ENCODE results near the gene STIM2. TPM values are rescaled to one million over a fixed set of nuclear protein-coding genes. Genes with fewer than 3 reads are reported as not detected.

The STIM2 gene
- polyA plus RNA-seq, 4 donors, result 7.6 to 28.0 (median 15.7) TPM

DNA sequence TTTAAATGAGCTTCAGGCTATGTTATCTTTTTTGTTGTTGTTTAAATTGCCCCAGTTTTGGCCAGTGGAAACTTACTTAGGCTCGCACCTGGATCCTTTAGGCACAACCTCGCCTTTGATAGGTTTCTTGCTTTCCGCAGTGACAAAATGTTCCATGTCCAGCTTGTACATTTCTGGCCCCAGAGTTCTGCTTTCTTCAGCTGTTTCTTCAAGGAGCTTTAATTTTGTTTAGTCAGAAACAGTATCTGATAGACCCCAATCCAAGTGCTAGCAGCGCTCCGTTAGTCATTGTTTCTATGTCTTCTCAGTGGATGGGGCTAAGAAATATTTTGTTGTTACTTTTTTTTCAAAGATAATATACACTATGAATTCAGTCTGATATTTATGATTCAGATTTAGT is 82.8 kb downstream of the STIM2 start:
- Histone ChIP-seq H3K36me3 (ENCODE audit: control insufficient read depth in 3 of 3, insufficient read depth in 2 of 3, low read depth in 1 of 3, low read length in 3 of 3) (no peaks in the 10 kb centered on the region), H3K4me3 (ENCODE audit: low read depth in 1 of 3, low read length in 3 of 3) (no peak overlapping the region), H3K9me3 (ENCODE audit: control insufficient read depth in 2 of 2, insufficient read depth in 1 of 2, low read depth in 1 of 2, low read length in 1 of 2) (no peaks in the 10 kb centered on the region), H3K27ac (ENCODE audit: low read depth in 1 of 3, low read length in 2 of 3) (peak overlapping the region in 1 of 3 donors; percentile 27), H3K27me3 (ENCODE audit: control insufficient read depth in 3 of 3, insufficient read depth in 3 of 3, low read length in 3 of 3) (no peaks in the 10 kb centered on the region), H3K4me1 (ENCODE audit: control insufficient read depth in 3 of 3, insufficient read depth in 2 of 3, low read depth in 1 of 3, low read length in 2 of 3) (peaks cover 0 to 5% (median 0%) of the 10 kb centered on the region in 3 donors)
- FAIRE-seq (no peak), DNase-seq (no peak)
- WGBS, 3 donors, result 75 to 78% (median 77%) methylated on average over 5 of the region's 5 CpGs

- WGBS, 3 donors, result 91 to 97% (median 95%) methylated on average over 2 of the region's 2 CpGs
- Histone ChIP-seq H3K9me3 (ENCODE audit: control insufficient read depth in 2 of 2, insufficient read depth in 1 of 2, low read depth in 1 of 2, low read length in 1 of 2) (peaks cover 0 to 5% of the 10 kb centered on the region in 2 donors), H3K4me3 (ENCODE audit: low read depth in 1 of 3, low read length in 3 of 3) (no peak overlapping the region), H3K36me3 (ENCODE audit: control insufficient read depth in 3 of 3, insufficient read depth in 2 of 3, low read depth in 1 of 3, low read length in 3 of 3) (no peaks in the 10 kb centered on the region), H3K27me3 (ENCODE audit: control insufficient read depth in 3 of 3, insufficient read depth in 3 of 3, low read length in 3 of 3) (no peaks in the 10 kb centered on the region), H3K27ac (ENCODE audit: low read depth in 1 of 3, low read length in 2 of 3) (no peak overlapping the region), H3K4me1 (ENCODE audit: control insufficient read depth in 3 of 3, insufficient read depth in 2 of 3, low read depth in 1 of 3, low read length in 2 of 3) (no peaks in the 10 kb centered on the region)
- DNase-seq (no peak), FAIRE-seq (no peak)
Measured at GRCh38 chr4:26945794-26946193, 85.2 kb downstream of the STIM2 start.

DNA sequence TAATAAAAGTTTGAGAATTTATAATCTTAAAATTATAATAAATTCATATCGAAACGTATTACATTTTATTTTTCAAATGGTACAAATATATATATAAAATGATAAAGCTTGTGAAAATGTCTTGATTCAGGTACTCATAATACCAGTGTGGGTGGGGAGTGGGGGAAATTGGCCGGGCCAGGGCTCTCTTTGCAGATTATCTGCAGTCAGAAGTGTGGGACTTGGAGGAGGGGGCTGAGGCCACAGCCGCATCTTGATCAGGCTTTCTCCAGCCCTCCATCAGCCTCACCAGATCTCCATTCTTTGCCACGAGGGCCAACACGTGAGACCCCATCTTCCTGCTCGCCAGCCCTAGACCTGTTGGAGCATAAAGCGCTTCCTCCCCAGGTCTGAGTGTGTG is 86.7 kb downstream of the STIM2 start:
- H3K4me1 ChIP-seq (ENCODE audit: control insufficient read depth in 3 of 3, insufficient read depth in 2 of 3, low read depth in 1 of 3, low read length in 2 of 3), result no peaks in the 10 kb centered on the region
- FAIRE-seq, result no peak
- 84 to 92% (median 85%) methylated on average over 8 of the region's 8 CpGs for WGBS, 3 donors
- H3K9me3 ChIP-seq (ENCODE audit: control insufficient read depth in 2 of 2, insufficient read depth in 1 of 2, low read depth in 1 of 2, low read length in 1 of 2), result peaks cover 0 to 5% of the 10 kb centered on the region in 2 donors
- no peak overlapping the region for H3K4me3 ChIP-seq (ENCODE audit: low read depth in 1 of 3, low read length in 3 of 3)
- DNase-seq, result no peak
- no peak overlapping the region for H3K27ac ChIP-seq (ENCODE audit: low read depth in 1 of 3, low read length in 2 of 3)
- no peaks in the 10 kb centered on the region for H3K27me3 ChIP-seq (ENCODE audit: control insufficient read depth in 3 of 3, insufficient read depth in 3 of 3, low read length in 3 of 3)
- no peaks in the 10 kb centered on the region for H3K36me3 ChIP-seq (ENCODE audit: control insufficient read depth in 3 of 3, insufficient read depth in 2 of 3, low read depth in 1 of 3, low read length in 3 of 3)

GRCh38 chr4:26950446-26950845 is 89.8 kb downstream of the STIM2 start:
- H3K9me3 ChIP-seq (ENCODE audit: control insufficient read depth in 2 of 2, insufficient read depth in 1 of 2, low read depth in 1 of 2, low read length in 1 of 2), result peaks cover 0 to 5% of the 10 kb centered on the region in 2 donors
- H3K4me3 ChIP-seq (ENCODE audit: low read depth in 1 of 3, low read length in 3 of 3), result no peak overlapping the region
- H3K27me3 ChIP-seq (ENCODE audit: control insufficient read depth in 3 of 3, insufficient read depth in 3 of 3, low read length in 3 of 3), result no peaks in the 10 kb centered on the region
- H3K36me3 ChIP-seq (ENCODE audit: control insufficient read depth in 3 of 3, insufficient read depth in 2 of 3, low read depth in 1 of 3, low read length in 3 of 3), result no peaks in the 10 kb centered on the region
- no peak for DNase-seq
- H3K27ac ChIP-seq (ENCODE audit: low read depth in 1 of 3, low read length in 2 of 3), result no peak overlapping the region
- FAIRE-seq, result no peak
- peaks cover 0 to 2% (median 0%) of the 10 kb centered on the region in 3 donors for H3K4me1 ChIP-seq (ENCODE audit: control insufficient read depth in 3 of 3, insufficient read depth in 2 of 3, low read depth in 1 of 3, low read length in 2 of 3)

GRCh38 chr4:26952891-26953290 is 92.2 kb downstream of the STIM2 start:
- Histone ChIP-seq H3K9me3 (ENCODE audit: control insufficient read depth in 2 of 2, insufficient read depth in 1 of 2, low read depth in 1 of 2, low read length in 1 of 2) (peaks cover 0 to 5% of the 10 kb centered on the region in 2 donors), H3K36me3 (ENCODE audit: control insufficient read depth in 3 of 3, insufficient read depth in 2 of 3, low read depth in 1 of 3, low read length in 3 of 3) (peaks cover 0 to 1% (median 0%) of the 10 kb centered on the region in 3 donors), H3K27ac (ENCODE audit: low read depth in 1 of 3, low read length in 2 of 3) (no peak overlapping the region), H3K4me1 (ENCODE audit: control insufficient read depth in 3 of 3, insufficient read depth in 2 of 3, low read depth in 1 of 3, low read length in 2 of 3) (peaks cover 0 to 3% (median 0%) of the 10 kb centered on the region in 3 donors), H3K27me3 (ENCODE audit: control insufficient read depth in 3 of 3, insufficient read depth in 3 of 3, low read length in 3 of 3) (no peaks in the 10 kb centered on the region), H3K4me3 (ENCODE audit: low read depth in 1 of 3, low read length in 3 of 3) (no peak overlapping the region)
- no peak for FAIRE-seq
- WGBS, 3 donors, result 79 to 96% (median 86%) methylated on average over 2 of the region's 2 CpGs
- no peak for DNase-seq

GRCh38 chr4:26953366-26953765 is 92.7 kb downstream of the STIM2 start:
- Histone ChIP-seq H3K36me3 (ENCODE audit: control insufficient read depth in 3 of 3, insufficient read depth in 2 of 3, low read depth in 1 of 3, low read length in 3 of 3) (peaks cover 0 to 1% (median 0%) of the 10 kb centered on the region in 3 donors), H3K27me3 (ENCODE audit: control insufficient read depth in 3 of 3, insufficient read depth in 3 of 3, low read length in 3 of 3) (no peaks in the 10 kb centered on the region), H3K27ac (ENCODE audit: low read depth in 1 of 3, low read length in 2 of 3) (no peak overlapping the region), H3K4me3 (ENCODE audit: low read depth in 1 of 3, low read length in 3 of 3) (no peak overlapping the region), H3K9me3 (ENCODE audit: control insufficient read depth in 2 of 2, insufficient read depth in 1 of 2, low read depth in 1 of 2, low read length in 1 of 2) (peaks cover 0 to 5% of the 10 kb centered on the region in 2 donors), H3K4me1 (ENCODE audit: control insufficient read depth in 3 of 3, insufficient read depth in 2 of 3, low read depth in 1 of 3, low read length in 2 of 3) (peaks cover 0 to 3% (median 0%) of the 10 kb centered on the region in 3 donors)
- no peak for FAIRE-seq
- no peak for DNase-seq
- 81 to 90% (median 84%) methylated on average over 2 of the region's 2 CpGs for WGBS, 3 donors

DNA sequence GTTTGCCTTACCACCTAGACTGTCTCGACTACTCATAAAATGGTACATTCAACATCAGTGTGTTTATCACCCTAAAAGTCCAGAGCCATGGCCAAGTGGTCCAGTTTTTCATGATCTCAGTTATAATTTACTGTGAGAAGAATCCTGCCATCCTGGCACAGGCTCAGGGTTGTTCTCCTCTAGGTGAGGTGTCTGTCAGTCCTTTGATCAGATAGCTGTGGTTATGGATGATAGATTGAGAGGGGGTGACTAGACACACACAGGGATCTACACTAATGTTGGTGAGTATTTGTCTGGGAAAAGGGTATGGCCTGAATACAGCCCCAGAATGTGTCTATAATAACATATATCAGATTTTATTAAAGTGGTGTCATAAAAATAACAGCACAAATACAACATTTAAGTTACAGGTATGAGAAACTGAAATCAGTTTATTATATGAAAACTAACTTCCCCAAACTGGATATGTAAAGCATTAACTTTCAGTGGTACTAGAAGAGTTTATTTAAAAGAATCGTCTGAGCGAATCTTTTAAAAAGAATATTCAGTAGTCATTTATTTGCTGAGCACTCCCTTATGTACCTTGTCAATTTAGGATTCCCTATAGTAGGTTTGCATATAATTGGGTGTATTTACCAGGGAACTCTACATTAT is 93.3 kb downstream of the STIM2 start:
- FAIRE-seq (peak; percentile 30), DNase-seq (no peak)
- peaks cover 0 to 3% (median 0%) of the 10 kb centered on the region in 3 donors for H3K4me1 ChIP-seq (ENCODE audit: control insufficient read depth in 3 of 3, insufficient read depth in 2 of 3, low read depth in 1 of 3, low read length in 2 of 3)
- peaks cover 0 to 5% of the 10 kb centered on the region in 2 donors for H3K9me3 ChIP-seq (ENCODE audit: control insufficient read depth in 2 of 2, insufficient read depth in 1 of 2, low read depth in 1 of 2, low read length in 1 of 2)
- peaks cover 0 to 1% (median 0%) of the 10 kb centered on the region in 3 donors for H3K36me3 ChIP-seq (ENCODE audit: control insufficient read depth in 3 of 3, insufficient read depth in 2 of 3, low read depth in 1 of 3, low read length in 3 of 3)
- no peaks in the 10 kb centered on the region for H3K27me3 ChIP-seq (ENCODE audit: control insufficient read depth in 3 of 3, insufficient read depth in 3 of 3, low read length in 3 of 3)
- H3K4me3 ChIP-seq (ENCODE audit: low read depth in 1 of 3, low read length in 3 of 3), result no peak overlapping the region
- 83 to 89% (median 87%) methylated on average over 3 of the region's 3 CpGs for WGBS, 3 donors
- no peak overlapping the region for H3K27ac ChIP-seq (ENCODE audit: low read depth in 1 of 3, low read length in 2 of 3)

- no peak overlapping the region for H3K27ac ChIP-seq (ENCODE audit: low read depth in 1 of 3, low read length in 2 of 3)
- 5 to 47% (median 6%) methylated on average over 2 of the region's 2 CpGs for WGBS, 3 donors
- no peak for FAIRE-seq
Measured at GRCh38 chr4:26955241-26955640, 94.6 kb downstream of the STIM2 start.

More at GRCh38 chr4:26955241-26955640, 94.6 kb downstream of the STIM2 start:
- Histone ChIP-seq H3K27me3 (ENCODE audit: control insufficient read depth in 3 of 3, insufficient read depth in 3 of 3, low read length in 3 of 3) (no peaks in the 10 kb centered on the region), H3K9me3 (ENCODE audit: control insufficient read depth in 2 of 2, insufficient read depth in 1 of 2, low read depth in 1 of 2, low read length in 1 of 2) (peaks cover 0 to 4% of the 10 kb centered on the region in 2 donors), H3K4me3 (ENCODE audit: low read depth in 1 of 3, low read length in 3 of 3) (no peak overlapping the region), H3K4me1 (ENCODE audit: control insufficient read depth in 3 of 3, insufficient read depth in 2 of 3, low read depth in 1 of 3, low read length in 2 of 3) (peaks cover 0 to 3% (median 0%) of the 10 kb centered on the region in 3 donors), H3K36me3 (ENCODE audit: control insufficient read depth in 3 of 3, insufficient read depth in 2 of 3, low read depth in 1 of 3, low read length in 3 of 3) (peaks cover 0 to 1% (median 0%) of the 10 kb centered on the region in 3 donors)
- DNase-seq, result no peak
